ENCODE measurements around the gene PRUNE2.

Gene PRUNE2

GRCh38 chr9:76691517-76692313, 214.2 kb downstream of the PRUNE2 start:
- DNase-seq (ENCODE audit: low read depth): no peak
- no peak for TF ChIP-seq CTCF (conservative IDR thresholded peaks at IDR 0.05; ENCODE audit: low read depth, low read length)
- peak overlapping the region; percentile 85 for H3K4me3 ChIP-seq (ENCODE audit: low read length)

GRCh38 chr9:76690973-76691370, 214.9 kb downstream of the PRUNE2 start:
- no peak overlapping the region for H3K4me3 ChIP-seq (ENCODE audit: low read length)
- no peak for TF ChIP-seq CTCF (conservative IDR thresholded peaks at IDR 0.05; ENCODE audit: low read depth, low read length)
- no peak for DNase-seq (ENCODE audit: low read depth)

GRCh38 chr9:76690246-76690972, 215.5 kb downstream of the PRUNE2 start:
- H3K4me3 ChIP-seq (ENCODE audit: low read length): no peak overlapping the region
- DNase-seq (ENCODE audit: low read depth): no peak
- no peak for TF ChIP-seq CTCF (conservative IDR thresholded peaks at IDR 0.05; ENCODE audit: low read depth, low read length)

- no peak overlapping the region for H3K4me3 ChIP-seq (ENCODE audit: low read length)
- DNase-seq (ENCODE audit: low read depth): no peak
- TF ChIP-seq CTCF (conservative IDR thresholded peaks at IDR 0.05; ENCODE audit: low read depth, low read length): no peak
Measured at GRCh38 chr9:76688471-76689238, 217.3 kb downstream of the PRUNE2 start.

- H3K4me3 ChIP-seq (ENCODE audit: low read length): no peak overlapping the region
- DNase-seq (ENCODE audit: low read depth): peak; percentile 68
Measured at GRCh38 chr9:76687861-76688391, 218.0 kb downstream of the PRUNE2 start.

GRCh38 chr9:76686756-76687155, 219.2 kb downstream of the PRUNE2 start:
- no peak overlapping the region for H3K4me3 ChIP-seq (ENCODE audit: low read length)
- no peak for DNase-seq (ENCODE audit: low read depth)
- TF ChIP-seq CTCF (conservative IDR thresholded peaks at IDR 0.05; ENCODE audit: low read depth, low read length): no peak

More at GRCh38 chr9:76687861-76688391, 218.0 kb downstream of the PRUNE2 start:
- TF ChIP-seq CTCF (conservative IDR thresholded peaks at IDR 0.05; ENCODE audit: low read depth, low read length): no peak

All from retinal pigment epithelial cell (primary cell).